Fibroblast of skin of right biceps (primary cell): ENCODE data around the gene TANGO2.

Experiments
- DNase-seq: peaks from one replicate; pipeline ENCODE4 v3.0.0-alpha.2; 2013

Gene TANGO2

GRCh38 chr22:19984201-19984753 lies 36.6 kb upstream of the TANGO2 start:
- DNase-seq: peak; percentile 63

GRCh38 chr22:19984851-19985811 lies 35.8 kb upstream of the TANGO2 start:
- DNase-seq: no peak

GRCh38 chr22:19986011-19986409 lies 34.9 kb upstream of the TANGO2 start:
- DNase-seq: no peak

GRCh38 chr22:19986410-19987341 lies 34.2 kb upstream of the TANGO2 start:
- DNase-seq: peak; percentile 69

- DNase-seq: no peak
Observed at GRCh38 chr22:19987394-19988306, 33.3 kb upstream of the TANGO2 start.

- DNase-seq: no peak
Observed at GRCh38 chr22:19988331-19988808, 32.5 kb upstream of the TANGO2 start.

GRCh38 chr22:19988965-19989724 lies 31.8 kb upstream of the TANGO2 start:
- no peak for DNase-seq

GRCh38 chr22:19989725-19990067 lies 31.2 kb upstream of the TANGO2 start:
- no peak for DNase-seq

GRCh38 chr22:19990188-19990587 lies 30.7 kb upstream of the TANGO2 start:
- no peak for DNase-seq

GRCh38 chr22:19990609-19991394 lies 30.1 kb upstream of the TANGO2 start:
- no peak for DNase-seq

GRCh38 chr22:19991395-19991644 lies 29.6 kb upstream of the TANGO2 start:
- no peak for DNase-seq

- no peak for DNase-seq
Observed at GRCh38 chr22:19991645-19992451, 29.1 kb upstream of the TANGO2 start.

- DNase-seq: no peak
Observed at GRCh38 chr22:19992481-19992911, 28.4 kb upstream of the TANGO2 start.

GRCh38 chr22:19992921-19993355 lies 28.0 kb upstream of the TANGO2 start:
- no peak for DNase-seq

GRCh38 chr22:19993926-19994325 lies 27.0 kb upstream of the TANGO2 start:
- no peak for DNase-seq

GRCh38 chr22:19994851-19995610 lies 25.9 kb upstream of the TANGO2 start:
- DNase-seq: no peak

GRCh38 chr22:19995611-19996339 lies 25.1 kb upstream of the TANGO2 start:
- no peak for DNase-seq

- DNase-seq: no peak
Observed at GRCh38 chr22:19996694-19997384, 24.1 kb upstream of the TANGO2 start.
